ENCODE measurements around the gene ABHD6.

ABHD6 gene

GRCh38 chr3:58246148-58247047 is 8.8 kb downstream of the ABHD6 start:
- H3K9me3 ChIP-seq (ENCODE audit: control insufficient read depth in 1 of 2, low read length in 2 of 2) = no peaks in the 10 kb centered on the region
- H3K4me1 ChIP-seq (ENCODE audit: control insufficient read depth in 1 of 2, insufficient read depth in 2 of 2, low read length in 2 of 2) = peaks cover 0 to 3% of the 10 kb centered on the region in 2 donors
- H3K27me3 ChIP-seq (ENCODE audit: low read depth, low read length) = no peaks in the 10 kb centered on the region
- H3K27ac ChIP-seq (ENCODE audit: low read length) = no peak overlapping the region
- H3K4me3 ChIP-seq (ENCODE audit: low read depth in 1 of 2, low read length in 2 of 2) = no peak overlapping the region
- no peaks in the 10 kb centered on the region for H3K36me3 ChIP-seq (ENCODE audit: control insufficient read depth in 1 of 2, insufficient read depth in 2 of 2, low read length in 2 of 2)

- Histone ChIP-seq H3K4me1 (ENCODE audit: control insufficient read depth in 1 of 2, insufficient read depth in 2 of 2, low read length in 2 of 2) (peaks cover 0 to 7% of the 10 kb centered on the region in 2 donors), H3K9me3 (ENCODE audit: control insufficient read depth in 1 of 2, low read length in 2 of 2) (no peaks in the 10 kb centered on the region), H3K36me3 (ENCODE audit: control insufficient read depth in 1 of 2, insufficient read depth in 2 of 2, low read length in 2 of 2) (no peaks in the 10 kb centered on the region), H3K27me3 (ENCODE audit: low read depth, low read length) (no peaks in the 10 kb centered on the region), H3K27ac (ENCODE audit: low read length) (peak overlapping the region; percentile 30), H3K4me3 (ENCODE audit: low read depth in 1 of 2, low read length in 2 of 2) (peak overlapping the region in 1 of 2 donors; percentile 7)
Observed at GRCh38 chr3:58249358-58250092, 11.9 kb downstream of the ABHD6 start.

GRCh38 chr3:58250093-58250707 is 12.6 kb downstream of the ABHD6 start:
- H3K9me3 ChIP-seq (ENCODE audit: control insufficient read depth in 1 of 2, low read length in 2 of 2) = no peaks in the 10 kb centered on the region
- peak overlapping the region; percentile 30 for H3K27ac ChIP-seq (ENCODE audit: low read length)
- peaks cover 0 to 7% of the 10 kb centered on the region in 2 donors for H3K4me1 ChIP-seq (ENCODE audit: control insufficient read depth in 1 of 2, insufficient read depth in 2 of 2, low read length in 2 of 2)
- H3K27me3 ChIP-seq (ENCODE audit: low read depth, low read length) = no peaks in the 10 kb centered on the region
- peak overlapping the region in 1 of 2 donors; percentile 7 for H3K4me3 ChIP-seq (ENCODE audit: low read depth in 1 of 2, low read length in 2 of 2)
- no peaks in the 10 kb centered on the region for H3K36me3 ChIP-seq (ENCODE audit: control insufficient read depth in 1 of 2, insufficient read depth in 2 of 2, low read length in 2 of 2)

- Histone ChIP-seq H3K4me3 (ENCODE audit: low read depth in 1 of 2, low read length in 2 of 2) (no peak overlapping the region), H3K27me3 (ENCODE audit: low read depth, low read length) (no peaks in the 10 kb centered on the region), H3K27ac (ENCODE audit: low read length) (no peak overlapping the region), H3K4me1 (ENCODE audit: control insufficient read depth in 1 of 2, insufficient read depth in 2 of 2, low read length in 2 of 2) (peaks cover 0 to 7% of the 10 kb centered on the region in 2 donors), H3K9me3 (ENCODE audit: control insufficient read depth in 1 of 2, low read length in 2 of 2) (no peaks in the 10 kb centered on the region), H3K36me3 (ENCODE audit: control insufficient read depth in 1 of 2, insufficient read depth in 2 of 2, low read length in 2 of 2) (peaks cover 1 to 3% of the 10 kb centered on the region in 2 donors)
Observed at GRCh38 chr3:58251631-58252035, 14.0 kb downstream of the ABHD6 start.

- Histone ChIP-seq H3K9me3 (ENCODE audit: control insufficient read depth in 1 of 2, low read length in 2 of 2) (no peaks in the 10 kb centered on the region), H3K4me1 (ENCODE audit: control insufficient read depth in 1 of 2, insufficient read depth in 2 of 2, low read length in 2 of 2) (peaks cover 0 to 7% of the 10 kb centered on the region in 2 donors), H3K27ac (ENCODE audit: low read length) (no peak overlapping the region), H3K27me3 (ENCODE audit: low read depth, low read length) (no peaks in the 10 kb centered on the region), H3K4me3 (ENCODE audit: low read depth in 1 of 2, low read length in 2 of 2) (no peak overlapping the region), H3K36me3 (ENCODE audit: control insufficient read depth in 1 of 2, insufficient read depth in 2 of 2, low read length in 2 of 2) (peaks cover 4 to 14% of the 10 kb centered on the region in 2 donors)
Observed at GRCh38 chr3:58254144-58254543, 16.6 kb downstream of the ABHD6 start.

- Histone ChIP-seq H3K36me3 (ENCODE audit: control insufficient read depth in 1 of 2, insufficient read depth in 2 of 2, low read length in 2 of 2) (peaks cover 4 to 26% of the 10 kb centered on the region in 2 donors), H3K4me3 (ENCODE audit: low read depth in 1 of 2, low read length in 2 of 2) (no peak overlapping the region), H3K27me3 (ENCODE audit: low read depth, low read length) (no peaks in the 10 kb centered on the region), H3K9me3 (ENCODE audit: control insufficient read depth in 1 of 2, low read length in 2 of 2) (no peaks in the 10 kb centered on the region), H3K4me1 (ENCODE audit: control insufficient read depth in 1 of 2, insufficient read depth in 2 of 2, low read length in 2 of 2) (peaks cover 0 to 7% of the 10 kb centered on the region in 2 donors), H3K27ac (ENCODE audit: low read length) (no peak overlapping the region)
Observed at GRCh38 chr3:58256061-58256460, 18.5 kb downstream of the ABHD6 start.

GRCh38 chr3:58256511-58256910 is 18.9 kb downstream of the ABHD6 start:
- Histone ChIP-seq H3K9me3 (ENCODE audit: control insufficient read depth in 1 of 2, low read length in 2 of 2) (no peaks in the 10 kb centered on the region), H3K36me3 (ENCODE audit: control insufficient read depth in 1 of 2, insufficient read depth in 2 of 2, low read length in 2 of 2) (peaks cover 4 to 26% of the 10 kb centered on the region in 2 donors)

GRCh38 chr3:58258392-58259055 is 20.9 kb downstream of the ABHD6 start:
- no peaks in the 10 kb centered on the region for H3K27me3 ChIP-seq (ENCODE audit: low read depth, low read length)
- H3K36me3 ChIP-seq (ENCODE audit: control insufficient read depth in 1 of 2, insufficient read depth in 2 of 2, low read length in 2 of 2) = peaks cover 4 to 26% of the 10 kb centered on the region in 2 donors
- H3K27ac ChIP-seq (ENCODE audit: low read length) = no peak overlapping the region
- H3K4me3 ChIP-seq (ENCODE audit: low read depth in 1 of 2, low read length in 2 of 2) = no peak overlapping the region
- H3K4me1 ChIP-seq (ENCODE audit: control insufficient read depth in 1 of 2, insufficient read depth in 2 of 2, low read length in 2 of 2) = no peaks in the 10 kb centered on the region
- no peaks in the 10 kb centered on the region for H3K9me3 ChIP-seq (ENCODE audit: control insufficient read depth in 1 of 2, low read length in 2 of 2)

More at GRCh38 chr3:58256511-58256910, 18.9 kb downstream of the ABHD6 start:
- Histone ChIP-seq H3K27ac (ENCODE audit: low read length) (no peak overlapping the region), H3K4me3 (ENCODE audit: low read depth in 1 of 2, low read length in 2 of 2) (no peak overlapping the region), H3K4me1 (ENCODE audit: control insufficient read depth in 1 of 2, insufficient read depth in 2 of 2, low read length in 2 of 2) (peaks cover 0 to 6% of the 10 kb centered on the region in 2 donors), H3K27me3 (ENCODE audit: low read depth, low read length) (no peaks in the 10 kb centered on the region)

- Histone ChIP-seq H3K27ac (ENCODE audit: low read length) (no peak overlapping the region), H3K27me3 (ENCODE audit: low read depth, low read length) (no peaks in the 10 kb centered on the region), H3K9me3 (ENCODE audit: control insufficient read depth in 1 of 2, low read length in 2 of 2) (no peaks in the 10 kb centered on the region), H3K36me3 (ENCODE audit: control insufficient read depth in 1 of 2, insufficient read depth in 2 of 2, low read length in 2 of 2) (peaks cover 4 to 26% of the 10 kb centered on the region in 2 donors), H3K4me1 (ENCODE audit: control insufficient read depth in 1 of 2, insufficient read depth in 2 of 2, low read length in 2 of 2) (no peaks in the 10 kb centered on the region), H3K4me3 (ENCODE audit: low read depth in 1 of 2, low read length in 2 of 2) (no peak overlapping the region)
Observed at GRCh38 chr3:58260261-58260731, 22.7 kb downstream of the ABHD6 start.

GRCh38 chr3:58260733-58261132 is 23.1 kb downstream of the ABHD6 start:
- Histone ChIP-seq H3K4me1 (ENCODE audit: control insufficient read depth in 1 of 2, insufficient read depth in 2 of 2, low read length in 2 of 2) (no peaks in the 10 kb centered on the region), H3K9me3 (ENCODE audit: control insufficient read depth in 1 of 2, low read length in 2 of 2) (no peaks in the 10 kb centered on the region), H3K4me3 (ENCODE audit: low read depth in 1 of 2, low read length in 2 of 2) (no peak overlapping the region), H3K27me3 (ENCODE audit: low read depth, low read length) (no peaks in the 10 kb centered on the region), H3K36me3 (ENCODE audit: control insufficient read depth in 1 of 2, insufficient read depth in 2 of 2, low read length in 2 of 2) (peaks cover 4 to 26% of the 10 kb centered on the region in 2 donors), H3K27ac (ENCODE audit: low read length) (no peak overlapping the region)
